GM12878 (cell line): ENCODE measurements around the gene CCL14. TPM values are rescaled to one million over a fixed set of nuclear protein-coding genes. Genes with fewer than 3 reads are reported as not detected.

Experiments used
- BCL11A ChIP-seq: IDR thresholded peaks from 2 replicates; pipeline ENCODE4 v1.6.1; 2011; ENCODE audit warnings: low read depth, low read length
- CBX3 ChIP-seq: fragments of 200-600 bp; sonication (generic); IDR thresholded peaks from 2 replicates; pipeline ENCODE4 v1.6.1; 2016; ENCODE audit warnings: low read depth, borderline replicate concordance
- CREM ChIP-seq: IDR thresholded peaks from 2 replicates; pipeline ENCODE4 v1.6.1; 2014; ENCODE audit warnings: antibody characterized with exemption, low read depth
- E4F1 ChIP-seq: fragments of 450-650 bp; IDR thresholded peaks from 2 replicates; pipeline ENCODE4 v1.6.1; 2018; ENCODE audit warnings: borderline replicate concordance, mild to moderate bottlenecking; ENCODE audit not compliant: partially characterized antibody
- MTA2 ChIP-seq: fragments of 450-650 bp; IDR thresholded peaks from 2 replicates; pipeline ENCODE4 v1.6.1; 2016; ENCODE audit warnings: low read depth, mild to moderate bottlenecking, moderate library complexity
- MXI1 ChIP-seq: fragments of 150-350 bp; IDR thresholded peaks from 2 replicates; pipeline ENCODE4 v1.6.1; 2011; ENCODE audit warnings: low read depth, mild to moderate bottlenecking, inconsistent platforms, low read length, improper control_type of control experiment
- NFYA ChIP-seq: IDR thresholded peaks from 2 replicates; pipeline ENCODE4 v1.6.1; 2011; ENCODE audit warnings: low read depth, mild to moderate bottlenecking, low read length, improper control_type of control experiment, borderline replicate concordance
- SKIL ChIP-seq: fragments of 450-650 bp; IDR thresholded peaks from 2 replicates; pipeline ENCODE4 v1.6.1; 2017; ENCODE audit warnings: mild to moderate bottlenecking, low read depth, inconsistent platforms; ENCODE audit not compliant: poor library complexity, severe bottlenecking
- polyA plus RNA-seq, 11 experiments: library from polyadenylated mRNA; depleted of rRNA in 4 of 11; unstranded in 6 of 11; stranded (reverse) in 5 of 11; fragments of >200 nt; fragmentation: Nextera tagmentation in 4 of 11; fragmentation: Illumina TruSeq in 1 of 11; extraction: Ambion mirVana in 4 of 11; extraction: Trizol in 1 of 11; gene quantifications; 1 replicate in 1 of 11; 2 replicates in 10 of 11; pipeline versions ENCODE4 v1.2.1 to v1.2.3, GENCODE V29; 2011 to 2016; ENCODE audit warnings: inconsistent platforms in 2 of 11, missing spikeins in 2 of 11, low read depth in 1 of 11
- total RNA-seq, 4 experiments: library from RNA; depleted of rRNA in 3 of 4; stranded (reverse); fragments of >200 nt in 3 of 4; fragmentation: Illumina TruSeq in 1 of 4; extraction: Trizol in 1 of 4; gene quantifications; 2 replicates each; pipeline versions ENCODE4 v1.2.1 to v1.2.3, GENCODE V29; 2013 to 2021
- TF ChIP-seq, protein P1 (sequence below): fragments of 450-650 bp; conservative IDR thresholded peaks from 2 replicates; pipeline ENCODE4 v1.6.1; 2017; ENCODE audit warnings: mild to moderate bottlenecking, moderate library complexity

Gene CCL14
- total and polyA plus RNA-seq, 10 of the 15 experiments (the other 5 are each of a cell fraction or from before 2014, with no cell fraction given) = not detected

- TF ChIP-seq, protein P1, sequence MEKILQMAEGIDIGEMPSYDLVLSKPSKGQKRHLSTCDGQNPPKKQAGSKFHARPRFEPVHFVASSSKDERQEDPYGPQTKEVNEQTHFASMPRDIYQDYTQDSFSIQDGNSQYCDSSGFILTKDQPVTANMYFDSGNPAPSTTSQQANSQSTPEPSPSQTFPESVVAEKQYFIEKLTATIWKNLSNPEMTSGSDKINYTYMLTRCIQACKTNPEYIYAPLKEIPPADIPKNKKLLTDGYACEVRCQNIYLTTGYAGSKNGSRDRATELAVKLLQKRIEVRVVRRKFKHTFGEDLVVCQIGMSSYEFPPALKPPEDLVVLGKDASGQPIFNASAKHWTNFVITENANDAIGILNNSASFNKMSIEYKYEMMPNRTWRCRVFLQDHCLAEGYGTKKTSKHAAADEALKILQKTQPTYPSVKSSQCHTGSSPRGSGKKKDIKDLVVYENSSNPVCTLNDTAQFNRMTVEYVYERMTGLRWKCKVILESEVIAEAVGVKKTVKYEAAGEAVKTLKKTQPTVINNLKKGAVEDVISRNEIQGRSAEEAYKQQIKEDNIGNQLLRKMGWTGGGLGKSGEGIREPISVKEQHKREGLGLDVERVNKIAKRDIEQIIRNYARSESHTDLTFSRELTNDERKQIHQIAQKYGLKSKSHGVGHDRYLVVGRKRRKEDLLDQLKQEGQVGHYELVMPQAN = no peak
- no peak for TF ChIP-seq SKIL
- no peak for TF ChIP-seq CREM
- TF ChIP-seq E4F1 = no peak
- TF ChIP-seq CBX3 = no peak
- TF ChIP-seq MXI1 = no peak
- TF ChIP-seq NFYA = no peak
- TF ChIP-seq MTA2 = no peak
- no peak for TF ChIP-seq BCL11A
- TF ChIP-seq, all 136 proteins: peak for 0
Observed at GRCh38 chr17:35972066-35972465, 14.5 kb downstream of the CCL14 start (continued).
